ENCODE results near the gene GID8.
A peak's percentile ranks its signal among the peaks of the same experiment; 100 is the strongest.

GID8 gene

DNA sequence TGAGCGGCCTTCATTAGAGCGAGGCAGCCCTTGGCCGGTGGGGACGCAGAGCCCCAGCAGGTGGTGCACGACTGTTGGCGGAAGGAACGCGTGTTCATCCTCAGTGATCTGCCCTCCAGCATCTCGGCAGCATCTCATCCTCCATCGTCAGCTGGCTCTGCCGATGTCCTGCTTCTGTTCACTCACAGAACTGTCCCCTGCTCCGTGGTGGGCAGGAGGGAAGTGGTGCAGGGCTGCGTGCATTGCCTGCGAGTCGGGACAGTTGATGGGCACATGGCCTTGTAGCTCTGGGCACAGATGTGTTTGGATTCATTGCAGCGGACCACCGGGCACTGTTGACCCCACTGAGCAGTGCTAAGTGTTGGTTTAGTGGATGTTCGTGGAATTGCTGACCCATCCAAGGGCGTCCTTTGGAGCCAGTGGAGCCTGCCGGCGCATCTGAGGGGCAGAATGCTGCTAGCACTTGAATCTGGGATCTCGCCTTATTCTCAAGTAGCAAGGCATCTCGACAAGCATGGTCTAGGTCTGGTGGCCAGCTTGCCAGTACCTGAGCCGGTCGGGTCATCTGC lies 7.9 kb downstream of the GID8 start:
- no peak for DNase-seq

- DNase-seq = no peak
Observed at GRCh38 chr20:62946918-62947317, 9.0 kb downstream of the GID8 start.

- no peak for DNase-seq
Observed at GRCh38 chr20:62947532-62948300, 9.8 kb downstream of the GID8 start.

DNA sequence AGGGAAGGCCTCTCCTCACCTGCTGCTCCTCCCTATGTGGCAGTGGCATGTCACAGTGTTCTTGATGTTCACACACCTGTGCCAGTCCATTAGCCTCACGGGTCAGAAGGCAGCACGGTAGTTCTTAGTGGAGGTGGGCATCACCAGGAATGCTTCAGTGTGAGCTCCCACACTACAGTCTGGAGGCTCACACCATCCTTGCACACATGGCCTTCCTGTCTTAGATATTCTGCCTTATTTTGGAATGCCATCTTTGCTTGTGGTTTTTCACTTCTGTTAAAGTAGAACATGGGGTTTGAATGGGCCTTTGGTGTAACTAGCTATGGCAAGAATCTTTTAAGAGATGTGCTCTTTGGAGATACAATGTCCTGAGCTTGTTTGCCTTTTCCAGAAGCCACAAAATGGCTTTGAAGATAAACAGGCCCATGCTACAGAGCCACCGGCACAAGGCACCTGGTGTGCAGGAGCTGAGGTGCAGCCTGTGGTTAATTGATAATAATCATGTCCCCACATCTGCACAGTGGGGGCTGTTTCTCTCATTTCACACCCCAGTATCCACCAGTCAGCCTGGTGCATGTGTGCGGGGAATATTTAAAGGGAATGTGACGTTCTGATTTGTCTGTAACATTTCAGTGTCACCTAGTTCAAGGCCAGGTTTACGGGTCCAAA lies 11.3 kb downstream of the GID8 start:
- no peak for DNase-seq

DNA sequence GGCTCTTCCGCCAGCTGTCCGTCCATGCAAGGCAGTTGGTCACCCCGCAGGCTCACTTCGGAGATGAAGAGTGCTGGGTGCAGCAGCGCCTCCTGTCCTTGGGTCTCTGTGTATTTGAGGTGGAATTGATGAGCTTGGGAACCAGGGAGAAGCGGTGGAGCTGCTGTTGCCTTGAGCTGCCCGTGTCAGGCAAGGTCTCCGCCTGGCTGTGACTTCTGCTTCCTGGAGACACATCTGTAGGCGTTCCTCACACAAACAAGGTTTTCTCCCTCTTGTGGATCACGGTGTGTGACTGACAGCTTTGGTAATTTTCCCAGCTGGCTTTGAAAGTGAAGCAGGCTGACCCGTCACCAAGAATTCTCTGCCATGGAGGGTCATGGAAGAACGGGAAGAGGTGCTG lies 12.0 kb downstream of the GID8 start:
- no peak for DNase-seq

DNA sequence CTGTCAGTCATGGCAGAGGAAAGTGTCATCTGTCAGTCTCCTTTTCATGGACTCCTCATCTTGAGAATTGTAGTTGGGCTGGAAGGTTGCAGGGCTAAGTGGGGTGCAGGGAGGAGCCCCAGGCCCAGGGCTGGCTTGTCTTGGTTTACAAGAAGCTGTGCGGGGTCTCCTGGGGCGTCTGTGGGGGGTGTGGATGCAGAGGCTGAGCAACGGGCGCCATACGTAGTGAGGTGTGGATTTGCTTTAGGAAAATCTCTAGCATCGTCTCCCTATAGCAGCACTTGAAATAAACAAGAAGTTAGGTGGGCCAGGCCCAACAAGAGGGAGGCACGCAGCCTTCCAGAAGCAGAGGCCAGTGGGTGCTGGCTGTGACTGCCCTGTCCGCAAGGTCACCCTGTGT lies 12.8 kb downstream of the GID8 start:
- no peak for DNase-seq

DNA sequence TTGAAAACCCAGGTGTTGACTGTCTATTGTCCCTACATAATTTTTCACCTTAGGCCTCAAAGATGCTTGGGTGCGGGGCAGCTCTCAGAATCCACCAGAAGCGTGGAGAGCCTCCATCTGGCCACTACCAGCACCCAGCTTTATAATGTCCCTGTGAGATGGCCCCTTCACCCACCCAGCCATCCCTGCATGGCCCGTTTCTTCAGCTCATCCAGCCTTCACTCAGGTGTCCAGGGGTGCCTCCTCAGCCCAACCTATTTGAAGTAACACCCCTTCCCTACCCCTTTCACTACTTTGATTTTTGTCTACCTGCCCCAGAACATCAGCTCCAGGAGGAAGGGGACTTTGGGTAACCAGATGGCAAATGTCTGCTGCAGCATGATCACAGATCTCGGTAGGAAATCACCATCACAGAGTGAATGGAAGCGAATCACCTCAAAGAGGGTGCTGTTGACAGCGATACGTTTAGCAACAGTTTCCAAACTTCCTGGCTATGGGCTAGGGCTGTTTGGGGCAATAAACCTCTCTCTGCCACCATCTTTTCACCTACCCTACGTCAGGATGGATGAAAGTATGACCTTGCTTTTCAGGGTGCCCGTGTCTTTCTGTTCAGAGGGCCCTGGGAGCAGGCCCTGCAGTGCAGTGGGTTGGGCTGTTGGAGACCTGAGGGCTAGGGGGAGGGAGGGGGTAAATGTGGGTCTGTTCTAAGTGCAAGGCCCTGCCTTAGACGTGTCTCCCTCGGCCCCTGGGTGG lies 13.4 kb downstream of the GID8 start:
- peak; percentile 23 for DNase-seq

- no peak for DNase-seq
Observed at GRCh38 chr20:62951896-62952372, 14.0 kb downstream of the GID8 start.

GRCh38 chr20:62952373-62952967 lies 14.5 kb downstream of the GID8 start, which contains the start of gene SLC17A9:
Gene SLC17A9 (plus strand): TSS chr20:62952709. CDS start chr20:62952831, 122 bp downstream.
- DNase-seq = peak; percentile 71

DNA sequence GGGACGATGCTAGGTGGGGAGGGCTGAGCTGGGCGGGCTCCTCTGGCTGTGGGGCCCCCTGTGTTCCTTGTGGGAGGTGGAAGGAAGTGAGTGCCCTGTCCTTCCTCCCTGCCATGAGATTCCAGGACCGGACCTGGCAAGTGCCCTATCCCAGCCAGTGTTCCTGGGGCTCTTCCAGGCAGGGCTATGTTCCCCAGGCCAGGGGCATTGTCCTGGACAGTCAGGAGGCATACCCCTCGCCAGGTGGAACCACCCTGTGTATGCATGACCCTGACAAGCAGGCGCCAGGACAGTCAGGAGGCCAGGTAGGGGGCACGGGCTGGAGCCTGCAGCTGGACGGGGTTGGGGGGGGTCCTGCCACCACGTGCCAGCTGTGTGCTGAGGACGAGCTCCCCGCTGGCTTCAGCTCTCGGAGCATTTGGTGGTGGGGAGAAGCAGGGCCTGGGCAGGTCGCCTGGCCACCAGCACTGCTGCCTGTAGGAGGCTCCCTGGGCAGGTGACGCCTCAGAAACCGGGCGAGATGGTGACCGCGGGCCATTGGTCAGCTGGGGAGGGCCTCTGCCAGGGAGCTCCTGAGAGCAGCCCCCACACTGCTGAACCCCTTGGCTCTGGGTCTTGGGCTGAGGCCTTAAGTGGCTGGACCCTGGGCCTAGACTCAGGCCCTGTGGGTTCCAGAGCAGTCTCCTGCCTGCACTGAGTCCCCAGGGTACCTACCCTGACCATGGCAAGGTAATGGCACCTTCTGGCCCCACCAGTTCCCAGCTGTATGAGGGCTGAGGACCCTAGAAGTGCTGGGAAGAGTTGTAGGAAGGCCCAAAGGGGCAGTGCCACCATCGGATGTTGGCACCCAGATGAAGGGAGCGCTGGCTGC lies 15.3 kb downstream of the GID8 start:
- DNase-seq = no peak

DNA sequence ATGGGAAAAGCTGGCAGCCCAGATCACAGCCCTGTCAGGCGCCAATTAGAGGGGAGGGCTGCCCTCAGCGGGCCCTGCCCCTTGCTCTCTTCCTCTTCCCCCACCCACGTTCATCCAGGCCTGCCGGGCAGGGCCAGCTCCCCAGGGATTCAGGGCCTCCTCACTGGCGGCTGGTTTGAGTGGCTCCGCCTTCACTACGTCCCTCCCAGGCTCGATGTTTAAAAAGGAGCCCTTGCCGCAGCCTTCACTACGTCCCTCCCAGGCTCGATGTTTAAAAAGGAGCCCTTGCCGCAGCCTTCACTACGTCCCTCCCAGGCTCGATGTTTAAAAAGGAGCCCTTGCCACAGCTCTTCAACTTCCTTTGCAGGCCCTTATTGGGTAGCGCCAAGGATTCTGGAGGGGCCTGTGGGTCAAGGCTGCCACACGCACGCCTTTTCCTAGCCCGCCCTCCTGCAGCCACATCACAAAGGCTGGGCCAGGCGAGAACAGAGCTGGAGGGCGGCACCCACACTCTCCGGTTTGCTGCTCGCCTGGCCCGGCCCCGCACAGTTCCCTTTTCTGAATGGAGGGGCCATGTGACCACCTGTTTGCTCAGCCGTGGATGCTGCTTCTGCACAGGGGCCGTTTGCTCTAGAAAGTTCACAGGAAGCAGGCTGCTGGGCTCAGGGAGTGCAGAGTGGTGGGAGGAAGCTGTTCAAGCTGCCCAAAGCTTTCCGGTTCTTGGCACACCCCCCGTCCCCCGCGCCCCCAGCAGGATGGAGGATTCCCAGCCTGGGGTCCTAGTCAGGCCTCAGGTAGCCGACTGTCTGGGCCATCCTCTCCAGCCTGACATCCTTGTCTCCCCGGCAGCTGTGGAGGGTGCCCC lies 16.1 kb downstream of the GID8 start:
- peak; percentile 94 for DNase-seq

GRCh38 chr20:62955519-62956386 lies 17.8 kb downstream of the GID8 start:
- no peak for DNase-seq

DNA sequence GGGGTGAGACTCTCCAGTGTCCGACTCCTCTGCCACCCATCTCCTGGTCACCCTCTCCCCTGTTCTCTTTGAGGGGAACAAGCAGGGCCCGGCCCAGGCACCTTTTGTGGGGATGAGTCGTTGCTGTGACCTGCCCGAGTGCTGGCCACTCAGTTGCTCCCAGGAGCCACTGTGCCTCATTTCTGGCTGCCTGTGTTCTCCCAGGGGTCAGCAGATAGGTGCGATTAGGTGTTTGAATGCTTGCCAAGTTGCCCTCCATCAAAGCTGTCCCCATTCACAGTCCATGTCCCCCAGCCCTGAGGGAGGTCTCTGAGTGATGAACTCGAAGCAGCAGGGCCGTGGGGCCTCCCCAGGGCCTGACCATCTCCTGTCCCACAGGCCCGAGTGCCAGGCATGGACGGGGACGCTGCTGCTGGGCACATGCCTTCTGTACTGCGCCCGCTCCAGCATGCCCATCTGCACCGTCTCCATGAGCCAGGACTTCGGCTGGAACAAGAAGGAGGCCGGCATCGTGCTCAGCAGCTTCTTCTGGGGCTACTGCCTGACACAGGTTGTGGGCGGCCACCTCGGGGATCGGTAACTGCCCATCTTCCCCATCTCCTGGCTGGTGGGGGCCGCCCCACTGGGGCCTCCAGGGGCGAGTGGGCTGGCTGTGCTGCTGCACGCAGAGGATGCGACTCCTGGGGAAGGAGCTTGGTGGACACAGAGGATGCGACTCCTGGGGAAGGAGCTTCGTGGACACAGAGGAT lies 18.6 kb downstream of the GID8 start:
- no peak for DNase-seq

GRCh38 chr20:62957136-62958117 lies 19.5 kb downstream of the GID8 start:
- DNase-seq = no peak

DNA sequence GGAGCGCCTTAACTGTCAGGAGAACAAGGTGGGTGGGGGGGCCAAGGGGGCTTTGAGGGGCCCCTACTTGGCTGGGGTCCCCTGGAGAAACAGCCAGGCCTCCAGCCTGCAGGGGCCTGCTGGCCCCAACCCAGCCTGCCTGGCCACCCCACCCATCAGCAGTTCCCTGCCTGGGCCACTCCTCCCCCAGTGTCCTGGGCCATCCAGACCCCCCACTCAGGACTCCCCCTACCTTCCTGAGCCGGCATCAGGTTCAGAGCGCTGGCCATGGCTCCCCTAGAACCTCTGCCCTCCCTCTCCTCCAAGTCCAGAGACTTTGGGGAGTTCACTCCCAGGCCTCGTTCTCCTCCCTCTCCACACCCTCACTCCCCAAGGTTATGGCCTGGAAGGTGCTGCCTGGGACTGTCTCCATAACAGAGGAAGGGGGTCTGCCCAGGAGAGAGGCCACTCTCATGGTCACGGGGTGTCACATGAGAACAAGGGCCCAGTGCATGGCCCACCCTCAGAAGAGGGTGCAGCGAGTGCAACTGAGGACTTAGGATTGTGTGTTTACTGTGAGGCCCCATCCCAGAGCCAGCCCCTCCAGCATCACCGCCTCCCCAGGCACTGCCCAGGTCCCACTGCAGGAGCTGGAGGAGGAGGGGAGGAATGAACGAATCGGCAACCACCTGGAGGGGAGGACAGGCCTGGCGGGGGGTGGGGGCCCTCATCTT lies 20.6 kb downstream of the GID8 start:
- DNase-seq = no peak

GRCh38 chr20:62959101-62959971 lies 21.4 kb downstream of the GID8 start:
- no peak for DNase-seq
